GM10266 (cell line): ENCODE data around the gene RAET1L.
A peak's percentile ranks its signal among the peaks of the same experiment; 100 is the strongest.
"Not testable (repeated sequence)": the region's sequence is repeated elsewhere in the genome, so short reads cannot be mapped to it uniquely, and the experiment has no call there.

Source experiments
- DNase-seq: peaks from one replicate; pipeline ENCODE4 v3.0.0; 2012; ENCODE audit errors: extremely low spot score
- CTCF ChIP-seq: IDR thresholded peaks from 2 replicates; pipeline ENCODE4 v1.5.1; 2012; ENCODE audit warnings: mild to moderate bottlenecking, low read depth; ENCODE audit not compliant: control insufficient read depth, insufficient read depth; ENCODE audit errors: missing control alignments

The RAET1L gene

GRCh38 chr6:150025201-150025917, at the start of gene RAET1L:
Gene RAET1L, minus strand, starts transcription at chr6:150025532. Its CDS starts 61 bp downstream, at chr6:150025471.
- DNase-seq: no peak
- no peak for TF ChIP-seq CTCF

- DNase-seq: no peak
- no peak for TF ChIP-seq CTCF
Measured at GRCh38 chr6:150075034-150075421, 49.7 kb upstream of the RAET1L start.

GRCh38 chr6:150074396-150075033, 49.2 kb upstream of the RAET1L start:
- not testable (repeated sequence) for DNase-seq

GRCh38 chr6:150072201-150072600, 46.9 kb upstream of the RAET1L start:
- TF ChIP-seq CTCF: no peak
- DNase-seq: no peak

GRCh38 chr6:150070236-150070818, 45.0 kb upstream of the RAET1L start:
- no peak for TF ChIP-seq CTCF
- DNase-seq: no peak

- no peak for DNase-seq
- TF ChIP-seq CTCF: no peak
Measured at GRCh38 chr6:150069706-150070105, 44.4 kb upstream of the RAET1L start.

- DNase-seq: peak; percentile 85
- TF ChIP-seq CTCF: peak; percentile 67
Measured at GRCh38 chr6:150068720-150069648, 43.7 kb upstream of the RAET1L start, which contains the start of gene ULBP3. Gene ULBP3, minus strand, starts transcription at chr6:150069121. Its CDS starts 55 bp downstream, at chr6:150069066.
